Right lobe of liver (tissue), 4 donors: ENCODE results near the gene PGC.

Experiments
- POLR2A ChIP-seq: fragments of 450-650 bp; IDR thresholded peaks from one replicate; pipeline ENCODE4 v1.6.1; 2017; ENCODE audit warnings: antibody characterized with exemption, mild to moderate bottlenecking
- TF ChIP-seq, protein P1 (sequence below), 4 donors: fragments of 200-600 bp in 3 of 4; fragments of 450-650 bp in 1 of 4; IDR thresholded peaks; one replicate each; pipeline versions ENCODE4 v1.5.1 to v1.8.0; 2016 to 2022; ENCODE audit warnings: antibody characterized with exemption in 4 of 4, mild to moderate bottlenecking in 2 of 4
- donor health status: DM: no; HTN: no; CAD: no.
- donor health status: DM: no; HTN: no; CAD: no.
- donor health status: DM: no; HTN: yes; CAD: no.

DNA sequence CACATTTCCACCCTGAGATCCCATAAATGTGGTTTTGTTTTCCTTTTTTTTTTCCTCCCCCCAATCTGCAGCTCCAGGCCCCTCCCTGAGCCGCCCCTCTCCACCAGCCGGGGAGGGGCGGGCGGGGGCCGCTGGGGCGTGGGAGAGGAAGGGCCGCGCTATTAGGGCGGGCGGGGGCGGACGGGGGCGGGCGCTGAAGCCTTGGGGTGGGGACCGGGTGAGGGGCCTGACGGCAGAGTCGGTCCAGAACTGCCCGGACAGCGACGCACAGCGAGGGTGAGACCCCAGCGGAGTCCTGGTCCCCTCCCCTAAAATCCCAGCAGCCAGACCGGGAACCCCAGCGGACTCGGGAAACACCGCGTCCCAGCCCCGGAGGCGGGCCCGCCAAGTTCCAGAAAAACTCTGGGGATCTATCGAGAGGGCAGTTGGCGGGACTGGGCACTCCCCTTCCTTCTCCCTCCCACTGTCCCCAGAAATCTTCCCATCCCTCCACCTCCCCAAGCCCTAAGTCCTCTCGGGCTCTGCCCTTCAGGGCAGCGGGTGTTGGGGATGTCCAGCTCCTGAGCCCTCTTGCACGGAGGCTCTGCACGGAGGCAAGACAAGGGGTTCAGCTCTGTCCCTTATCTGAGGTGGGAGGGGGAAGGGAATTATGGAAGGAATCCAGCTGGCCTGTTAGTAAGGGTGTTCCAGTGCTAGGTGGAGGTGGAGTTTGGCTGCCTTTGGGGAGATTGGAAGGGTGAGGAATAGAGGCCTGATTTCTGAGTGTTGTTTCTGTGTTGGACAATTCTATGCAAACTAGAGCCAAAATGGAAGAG is 33.6 kb upstream of the PGC start, which contains the start of gene PRICKLE4:
- TF ChIP-seq, protein P1, sequence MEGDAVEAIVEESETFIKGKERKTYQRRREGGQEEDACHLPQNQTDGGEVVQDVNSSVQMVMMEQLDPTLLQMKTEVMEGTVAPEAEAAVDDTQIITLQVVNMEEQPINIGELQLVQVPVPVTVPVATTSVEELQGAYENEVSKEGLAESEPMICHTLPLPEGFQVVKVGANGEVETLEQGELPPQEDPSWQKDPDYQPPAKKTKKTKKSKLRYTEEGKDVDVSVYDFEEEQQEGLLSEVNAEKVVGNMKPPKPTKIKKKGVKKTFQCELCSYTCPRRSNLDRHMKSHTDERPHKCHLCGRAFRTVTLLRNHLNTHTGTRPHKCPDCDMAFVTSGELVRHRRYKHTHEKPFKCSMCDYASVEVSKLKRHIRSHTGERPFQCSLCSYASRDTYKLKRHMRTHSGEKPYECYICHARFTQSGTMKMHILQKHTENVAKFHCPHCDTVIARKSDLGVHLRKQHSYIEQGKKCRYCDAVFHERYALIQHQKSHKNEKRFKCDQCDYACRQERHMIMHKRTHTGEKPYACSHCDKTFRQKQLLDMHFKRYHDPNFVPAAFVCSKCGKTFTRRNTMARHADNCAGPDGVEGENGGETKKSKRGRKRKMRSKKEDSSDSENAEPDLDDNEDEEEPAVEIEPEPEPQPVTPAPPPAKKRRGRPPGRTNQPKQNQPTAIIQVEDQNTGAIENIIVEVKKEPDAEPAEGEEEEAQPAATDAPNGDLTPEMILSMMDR (IDR thresholded peaks at IDR 0.05), result no peak
- TF ChIP-seq POLR2A, result no peak
